Spleen (tissue), 7 donors: Measurements from ENCODE around the gene SLC7A6.

ENCODE experiments used
- CTCF ChIP-seq, 11 experiments: fragments of 200-600 bp in 7 of 11; fragments of 450-650 bp in 4 of 11; sonication (generic) in 4 of 11; IDR thresholded peaks in 8 of 11; conservative IDR thresholded peaks in 3 of 11; 1 replicate in 7 of 11; 2 replicates in 4 of 11; pipeline versions ENCODE4 v1.4.0 to v1.8.0; 2016 to 2021; ENCODE audit warnings: antibody characterized with exemption in 11 of 11, inconsistent platforms in 4 of 11, mild to moderate bottlenecking in 1 of 11
- POLR2A ChIP-seq, 3 donors: fragments of 450-650 bp; IDR thresholded peaks; one replicate each; pipeline ENCODE4 v1.5.1; 2017; ENCODE audit warnings: antibody characterized with exemption in 3 of 3, mild to moderate bottlenecking in 1 of 3
- donor health status: DM: no; HTN: no; CAD: no; lungs with moderate emphysema.
- donor health status: DM: no; HTN: no; CAD: no.
- donor health status: DM: no; HTN: no; CAD: no.

- TF ChIP-seq CTCF (IDR thresholded peaks at IDR 0.05 in 8 of 11, conservative IDR thresholded peaks at IDR 0.05 in 3 of 11) (no peak), POLR2A (IDR thresholded peaks at IDR 0.05) (no peak)
Observed at GRCh38 chr16:68345958-68346635, 81.8 kb downstream of the SLC7A6 start.
